Hepatocyte (in vitro differentiated cells): ENCODE results near the gene UBASH3A.

Experiments
- EZH2 ChIP-seq: fragments of 200-600 bp; sonication (generic); IDR thresholded peaks from 2 replicates; pipeline ENCODE4 v1.6.1; 2016; ENCODE audit warnings: antibody characterized with exemption, mild to moderate bottlenecking, borderline replicate concordance
- TF ChIP-seq, protein P1 (sequence below): fragments of 200-600 bp; sonication (generic); IDR thresholded peaks from 2 replicates; pipeline ENCODE4 v1.5.1; 2016; ENCODE audit warnings: antibody characterized with exemption, mild to moderate bottlenecking; ENCODE audit not compliant: poor library complexity

DNA sequence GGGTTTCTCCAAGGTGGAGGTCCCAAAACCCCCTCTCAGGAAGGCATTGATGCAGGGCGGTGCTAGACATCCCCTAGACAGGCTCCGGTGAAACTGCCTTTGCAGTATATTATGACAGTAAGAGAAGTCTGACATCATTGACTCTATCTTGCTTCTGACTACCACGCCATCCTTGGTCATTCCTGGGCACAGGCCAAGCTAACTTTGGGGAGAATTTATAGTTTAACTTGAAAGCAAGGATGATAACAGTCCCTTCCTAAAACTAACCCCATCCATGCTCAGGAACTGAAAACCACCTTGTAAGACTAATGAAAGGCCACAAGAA, 62.1 kb downstream of the UBASH3A start:
- TF ChIP-seq, protein P1, sequence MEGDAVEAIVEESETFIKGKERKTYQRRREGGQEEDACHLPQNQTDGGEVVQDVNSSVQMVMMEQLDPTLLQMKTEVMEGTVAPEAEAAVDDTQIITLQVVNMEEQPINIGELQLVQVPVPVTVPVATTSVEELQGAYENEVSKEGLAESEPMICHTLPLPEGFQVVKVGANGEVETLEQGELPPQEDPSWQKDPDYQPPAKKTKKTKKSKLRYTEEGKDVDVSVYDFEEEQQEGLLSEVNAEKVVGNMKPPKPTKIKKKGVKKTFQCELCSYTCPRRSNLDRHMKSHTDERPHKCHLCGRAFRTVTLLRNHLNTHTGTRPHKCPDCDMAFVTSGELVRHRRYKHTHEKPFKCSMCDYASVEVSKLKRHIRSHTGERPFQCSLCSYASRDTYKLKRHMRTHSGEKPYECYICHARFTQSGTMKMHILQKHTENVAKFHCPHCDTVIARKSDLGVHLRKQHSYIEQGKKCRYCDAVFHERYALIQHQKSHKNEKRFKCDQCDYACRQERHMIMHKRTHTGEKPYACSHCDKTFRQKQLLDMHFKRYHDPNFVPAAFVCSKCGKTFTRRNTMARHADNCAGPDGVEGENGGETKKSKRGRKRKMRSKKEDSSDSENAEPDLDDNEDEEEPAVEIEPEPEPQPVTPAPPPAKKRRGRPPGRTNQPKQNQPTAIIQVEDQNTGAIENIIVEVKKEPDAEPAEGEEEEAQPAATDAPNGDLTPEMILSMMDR, result no peak
- no peak for TF ChIP-seq EZH2
